ENCODE data around the gene SEC24D. TPM values are rescaled to one million over a fixed set of nuclear protein-coding genes. Genes with fewer than 3 reads are reported as not detected.
A peak's percentile ranks its signal among the peaks of the same experiment; 100 is the strongest.
"Not testable (repeated sequence)": the region's sequence is repeated elsewhere in the genome, so short reads cannot be mapped to it uniquely, and the experiment has no call there.

Gene SEC24D
- 10 to 100 TPM; 24.4 to 32.7 (median 30.7) TPM for total RNA-seq

- peaks cover 17% of the 10 kb centered on the region for H3K4me1 Mint-ChIP-seq (ENCODE audit: low read depth)
Observed at GRCh38 chr4:118835571-118836300, at the start of gene SEC24D. TSS of gene SEC24D (minus strand) at chr4:118836126. CDS start at chr4:118833696, 2,430 bp downstream.

GRCh38 chr4:118884716-118885115 is 48.8 kb upstream of the SEC24D start:
- peaks cover 13% of the 10 kb centered on the region for H3K4me1 Mint-ChIP-seq (ENCODE audit: low read depth)
- no peaks in the 10 kb centered on the region for H3K36me3 Mint-ChIP-seq (ENCODE audit: insufficient read depth)
- no peak for DNase-seq
- no peaks in the 10 kb centered on the region for H3K9me3 Mint-ChIP-seq
- peaks cover 15% of the 10 kb centered on the region for H3K27me3 Mint-ChIP-seq (ENCODE audit: low read depth)
- no peak for ATAC-seq
- H3K4me3 Mint-ChIP-seq = no peak overlapping the region

More at GRCh38 chr4:118835571-118836300, at the start of gene SEC24D:
- Mint-ChIP-seq H3K9me3 (no peaks in the 10 kb centered on the region), H3K4me3 (peak within 1 kb of the TSS; percentile 96), H3K36me3 (ENCODE audit: insufficient read depth) (peaks cover 13% of the 10 kb centered on the region), H3K27me3 (ENCODE audit: low read depth) (no peaks in the 10 kb centered on the region)
- DNase-seq = peak; percentile 76
- ATAC-seq = peak; percentile 86 to 88

GRCh38 chr4:118883861-118884260 is 47.9 kb upstream of the SEC24D start:
- Mint-ChIP-seq H3K4me3 (no peak overlapping the region), H3K36me3 (ENCODE audit: insufficient read depth) (peaks cover under 1% of the 10 kb centered on the region), H3K4me1 (ENCODE audit: low read depth) (peaks cover 8% of the 10 kb centered on the region), H3K27me3 (ENCODE audit: low read depth) (peaks cover 9% of the 10 kb centered on the region), H3K9me3 (no peaks in the 10 kb centered on the region)
- ATAC-seq (no peak), DNase-seq (no peak)

- H3K36me3 Mint-ChIP-seq (ENCODE audit: insufficient read depth) = peaks cover 6% of the 10 kb centered on the region
Observed at GRCh38 chr4:118881512-118882146, 45.7 kb upstream of the SEC24D start.

GRCh38 chr4:118879409-118879808 is 43.5 kb upstream of the SEC24D start:
- H3K9me3 Mint-ChIP-seq = peaks cover 9% of the 10 kb centered on the region
- peaks cover 8% of the 10 kb centered on the region for H3K36me3 Mint-ChIP-seq (ENCODE audit: insufficient read depth)
- ATAC-seq (no peak), DNase-seq (no peak)
- no peak overlapping the region for H3K4me3 Mint-ChIP-seq
- no peaks in the 10 kb centered on the region for H3K27me3 Mint-ChIP-seq (ENCODE audit: low read depth)
- H3K4me1 Mint-ChIP-seq (ENCODE audit: low read depth) = peaks cover 2% of the 10 kb centered on the region

More at GRCh38 chr4:118881512-118882146, 45.7 kb upstream of the SEC24D start:
- H3K4me1 Mint-ChIP-seq (ENCODE audit: low read depth) = peaks cover 2% of the 10 kb centered on the region
- DNase-seq (no peak), ATAC-seq (no peak)
- no peaks in the 10 kb centered on the region for H3K27me3 Mint-ChIP-seq (ENCODE audit: low read depth)
- peaks cover 9% of the 10 kb centered on the region for H3K9me3 Mint-ChIP-seq
- no peak overlapping the region for H3K4me3 Mint-ChIP-seq

GRCh38 chr4:118878507-118878906 is 42.6 kb upstream of the SEC24D start:
- not testable (repeated sequence) for H3K9me3 Mint-ChIP-seq; H3K4me1 Mint-ChIP-seq (ENCODE audit: low read depth); H3K36me3 Mint-ChIP-seq (ENCODE audit: insufficient read depth); DNase-seq; H3K4me3 Mint-ChIP-seq; ATAC-seq; H3K27me3 Mint-ChIP-seq (ENCODE audit: low read depth)

GRCh38 chr4:118877797-118878196 is 41.9 kb upstream of the SEC24D start:
- H3K4me1 Mint-ChIP-seq (ENCODE audit: low read depth) = no peaks in the 10 kb centered on the region
- peaks cover 9% of the 10 kb centered on the region for H3K9me3 Mint-ChIP-seq
- no peaks in the 10 kb centered on the region for H3K27me3 Mint-ChIP-seq (ENCODE audit: low read depth)
- peaks cover 9% of the 10 kb centered on the region for H3K36me3 Mint-ChIP-seq (ENCODE audit: insufficient read depth)
- no peak overlapping the region for H3K4me3 Mint-ChIP-seq
- DNase-seq (no peak), ATAC-seq (no peak)

GRCh38 chr4:118872181-118872580 is 36.3 kb upstream of the SEC24D start:
- Mint-ChIP-seq H3K4me1 (ENCODE audit: low read depth) (no peaks in the 10 kb centered on the region), H3K9me3 (peaks cover under 1% of the 10 kb centered on the region), H3K27me3 (ENCODE audit: low read depth) (no peaks in the 10 kb centered on the region), H3K36me3 (ENCODE audit: insufficient read depth) (peaks cover 6% of the 10 kb centered on the region), H3K4me3 (no peak overlapping the region)
- no peak for ATAC-seq
- no peak for DNase-seq

- Mint-ChIP-seq H3K4me3 (no peak overlapping the region), H3K4me1 (ENCODE audit: low read depth) (no peaks in the 10 kb centered on the region), H3K9me3 (no peaks in the 10 kb centered on the region), H3K27me3 (ENCODE audit: low read depth) (no peaks in the 10 kb centered on the region), H3K36me3 (ENCODE audit: insufficient read depth) (peaks cover 3% of the 10 kb centered on the region)
- DNase-seq (no peak), ATAC-seq (no peak)
Observed at GRCh38 chr4:118869808-118870342, 33.9 kb upstream of the SEC24D start.

GRCh38 chr4:118867311-118868067 is 31.6 kb upstream of the SEC24D start:
- no peak overlapping the region for H3K4me3 Mint-ChIP-seq
- no peaks in the 10 kb centered on the region for H3K4me1 Mint-ChIP-seq (ENCODE audit: low read depth)
- H3K9me3 Mint-ChIP-seq = no peaks in the 10 kb centered on the region
- peaks cover 1% of the 10 kb centered on the region for H3K36me3 Mint-ChIP-seq (ENCODE audit: insufficient read depth)
- no peak for ATAC-seq
- no peaks in the 10 kb centered on the region for H3K27me3 Mint-ChIP-seq (ENCODE audit: low read depth)
- DNase-seq = no peak

- Mint-ChIP-seq H3K4me1 (ENCODE audit: low read depth) (no peaks in the 10 kb centered on the region), H3K27me3 (ENCODE audit: low read depth) (no peaks in the 10 kb centered on the region), H3K9me3 (no peaks in the 10 kb centered on the region), H3K4me3 (no peak overlapping the region), H3K36me3 (ENCODE audit: insufficient read depth) (peaks cover 1% of the 10 kb centered on the region)
- no peak for ATAC-seq
- DNase-seq = no peak
Observed at GRCh38 chr4:118866442-118866841, 30.5 kb upstream of the SEC24D start.

- no peaks in the 10 kb centered on the region for H3K27me3 Mint-ChIP-seq (ENCODE audit: low read depth)
- peaks cover 1% of the 10 kb centered on the region for H3K36me3 Mint-ChIP-seq (ENCODE audit: insufficient read depth)
- H3K4me3 Mint-ChIP-seq = no peak overlapping the region
- DNase-seq (no peak), ATAC-seq (no peak)
- H3K9me3 Mint-ChIP-seq = no peaks in the 10 kb centered on the region
- no peaks in the 10 kb centered on the region for H3K4me1 Mint-ChIP-seq (ENCODE audit: low read depth)
Observed at GRCh38 chr4:118865091-118865708, 29.3 kb upstream of the SEC24D start.

- Mint-ChIP-seq H3K36me3 (ENCODE audit: insufficient read depth) (peaks cover 1% of the 10 kb centered on the region), H3K4me3 (no peak overlapping the region), H3K4me1 (ENCODE audit: low read depth) (peaks cover 2% of the 10 kb centered on the region), H3K9me3 (no peaks in the 10 kb centered on the region), H3K27me3 (ENCODE audit: low read depth) (no peaks in the 10 kb centered on the region)
- DNase-seq (no peak), ATAC-seq (no peak)
Observed at GRCh38 chr4:118858779-118859178, 22.9 kb upstream of the SEC24D start.

GRCh38 chr4:118857760-118858159 is 21.8 kb upstream of the SEC24D start:
- H3K9me3 Mint-ChIP-seq = no peaks in the 10 kb centered on the region
- H3K4me1 Mint-ChIP-seq (ENCODE audit: low read depth) = peaks cover 3% of the 10 kb centered on the region
- DNase-seq (no peak), ATAC-seq (no peak)
- no peaks in the 10 kb centered on the region for H3K36me3 Mint-ChIP-seq (ENCODE audit: insufficient read depth)
- H3K27me3 Mint-ChIP-seq (ENCODE audit: low read depth) = no peaks in the 10 kb centered on the region
- H3K4me3 Mint-ChIP-seq = no peak overlapping the region

Data from activated T-cell treated with anti-CD3 and anti-CD28 coated beads, Interleukin-2, amount 50 U/mL, for 4 hours (primary cell).